Activated naive CD4-positive, alpha-beta T cell treated with anti-CD3 and anti-CD28 coated beads, Interleukin-2, amount 10 ng/mL, durations not matched to agents 7 days and 5 days (primary cell): ENCODE data around the gene STAG2.
"Not testable (repeated sequence)": the region's sequence is repeated elsewhere in the genome, so short reads cannot be mapped to it uniquely, and the experiment has no call there.

ENCODE experiments used
- CTCF ChIA-PET: fragments of 350-600 bp; sonication (Branson Sonifier 250); formaldehyde crosslinking; loops from one replicate; lab custom pipeline; 2021; ENCODE audit warnings: antibody characterized with exemption; lab: Charles Lee
- DNase-seq: peaks from one replicate; pipeline ENCODE4 v3.0.0-alpha.2; 2020
- H3K27ac Mint-ChIP-seq: one replicate; pipeline ENCODE4 v1.8.0; 2021; ENCODE audit warnings: mild to moderate bottlenecking, moderate library complexity, mixed read lengths
- H3K27me3 Mint-ChIP-seq: one replicate; pipeline ENCODE4 v1.8.0; 2021; ENCODE audit warnings: mild to moderate bottlenecking, mixed read lengths
- H3K36me3 Mint-ChIP-seq: one replicate; pipeline ENCODE4 v1.8.0; 2021; ENCODE audit warnings: mixed read lengths
- H3K4me1 Mint-ChIP-seq: one replicate; pipeline ENCODE4 v1.8.0; 2021; ENCODE audit warnings: mixed read lengths
- H3K4me3 Mint-ChIP-seq: one replicate; pipeline ENCODE4 v1.8.0; 2021; ENCODE audit warnings: mild to moderate bottlenecking, moderate library complexity, mixed read lengths
- H3K9me3 Mint-ChIP-seq: one replicate; pipeline ENCODE4 v1.8.0; 2021; ENCODE audit warnings: mixed read lengths

STAG2 gene

DNA sequence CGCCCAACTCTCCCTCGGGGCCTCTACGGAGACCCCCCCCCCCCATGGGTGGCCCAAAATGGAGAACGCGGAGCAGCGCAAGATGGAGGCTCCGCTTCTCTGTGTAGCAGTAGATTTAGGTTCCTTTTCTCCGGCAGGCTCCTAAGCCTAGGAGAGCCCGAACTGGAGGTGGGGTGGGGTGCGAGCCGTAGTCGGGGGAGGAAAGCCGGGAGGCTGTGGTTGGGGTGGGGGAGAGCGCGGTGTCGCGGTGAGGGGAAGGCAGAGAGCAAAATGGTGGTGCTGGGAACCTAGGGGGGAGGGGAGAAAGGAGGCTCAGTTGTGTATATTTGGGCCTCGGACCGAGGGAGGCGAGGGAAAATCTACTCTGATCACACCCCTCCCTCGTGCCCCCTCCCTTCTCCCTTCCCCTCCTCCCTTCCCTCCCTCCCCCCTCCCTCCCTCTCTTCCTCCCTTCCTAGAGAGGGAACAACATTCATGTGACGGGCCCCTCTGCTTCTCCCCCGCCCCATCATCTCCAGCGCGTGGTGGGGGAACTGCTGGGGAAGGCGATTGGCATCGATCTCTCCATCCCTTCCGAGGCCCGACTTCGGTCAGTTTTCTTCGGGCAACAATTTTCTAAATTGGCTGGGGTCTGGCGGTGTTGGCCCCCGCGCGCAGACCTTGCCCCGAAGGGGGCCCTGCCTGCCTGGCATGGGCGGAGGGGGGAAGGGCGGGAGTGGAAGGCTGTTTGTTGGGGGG, at the start of gene STAG2:
Gene STAG2 (plus strand): TSS at position 439 of the 738 bp plus-strand sequence. CDS start 60,922 bp downstream, outside the sequence.
- CTCF ChIA-PET, result interaction anchor here (1.7 kb wide), 1 partner anchor 57 kb away, joined by 7 read pairs; no protein-coding TSS in a partner anchor
- Mint-ChIP-seq H3K27me3 (peaks cover 11% of the 10 kb centered on the region), H3K27ac (peak within 1 kb of the TSS; percentile 100), H3K4me1 (peaks cover 31% of the 10 kb centered on the region), H3K36me3 (peaks cover 16% of the 10 kb centered on the region), H3K4me3 (peak within 1 kb of the TSS; percentile 97), H3K9me3 (no peaks in the 10 kb centered on the region)
- DNase-seq, result peak; percentile 66

GRCh38 chrX:123917069-123917468, 44.4 kb upstream of the STAG2 start:
- CTCF ChIA-PET, result no interaction called here
- Mint-ChIP-seq H3K27me3 (no peaks in the 10 kb centered on the region), H3K4me1 (no peaks in the 10 kb centered on the region), H3K36me3 (no peaks in the 10 kb centered on the region), H3K4me3 (no peak overlapping the region), H3K27ac (no peak overlapping the region), H3K9me3 (no peaks in the 10 kb centered on the region)
- DNase-seq, result no peak

- Mint-ChIP-seq H3K36me3 (no peaks in the 10 kb centered on the region), H3K4me1 (no peaks in the 10 kb centered on the region), H3K27me3 (no peaks in the 10 kb centered on the region), H3K9me3 (no peaks in the 10 kb centered on the region), H3K4me3 (no peak overlapping the region), H3K27ac (no peak overlapping the region)
- CTCF ChIA-PET, result no interaction called here
- DNase-seq, result no peak
Measured at GRCh38 chrX:123918106-123918721, 43.3 kb upstream of the STAG2 start.

- Mint-ChIP-seq H3K4me3 (no peak overlapping the region), H3K4me1 (no peaks in the 10 kb centered on the region), H3K9me3 (no peaks in the 10 kb centered on the region), H3K27ac (no peak overlapping the region), H3K36me3 (no peaks in the 10 kb centered on the region), H3K27me3 (no peaks in the 10 kb centered on the region)
- CTCF ChIA-PET, result interaction anchor here (0.7 kb wide), 1 partner anchor 515 kb away, joined by 3 read pairs; no protein-coding TSS in a partner anchor
- no peak for DNase-seq
Measured at GRCh38 chrX:123920105-123920785, 41.3 kb upstream of the STAG2 start.

DNA sequence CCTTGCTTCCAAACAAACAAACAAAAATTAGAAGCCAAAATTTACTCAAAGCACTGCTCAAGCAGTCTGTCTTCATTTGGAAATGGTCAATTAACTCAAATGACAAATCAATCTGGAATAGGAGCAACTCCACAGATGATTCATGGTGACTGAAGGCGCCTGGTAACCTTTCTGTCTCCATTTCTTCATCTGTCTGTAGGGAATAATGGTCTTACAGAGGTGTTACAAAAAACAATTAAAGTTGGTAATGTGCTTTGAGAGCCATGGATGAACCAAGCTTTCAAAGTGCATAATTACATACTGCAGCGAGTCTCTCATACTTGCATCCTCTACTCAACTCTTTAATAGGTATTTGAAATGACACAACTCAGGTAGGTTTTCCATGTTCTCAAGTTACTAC, 38.3 kb upstream of the STAG2 start:
- CTCF ChIA-PET, result no interaction called here
- H3K36me3 Mint-ChIP-seq, result no peaks in the 10 kb centered on the region
- H3K9me3 Mint-ChIP-seq, result no peaks in the 10 kb centered on the region
- no peak overlapping the region for H3K27ac Mint-ChIP-seq
- no peak overlapping the region for H3K4me3 Mint-ChIP-seq
- DNase-seq, result no peak
- no peaks in the 10 kb centered on the region for H3K27me3 Mint-ChIP-seq
- no peaks in the 10 kb centered on the region for H3K4me1 Mint-ChIP-seq

DNA sequence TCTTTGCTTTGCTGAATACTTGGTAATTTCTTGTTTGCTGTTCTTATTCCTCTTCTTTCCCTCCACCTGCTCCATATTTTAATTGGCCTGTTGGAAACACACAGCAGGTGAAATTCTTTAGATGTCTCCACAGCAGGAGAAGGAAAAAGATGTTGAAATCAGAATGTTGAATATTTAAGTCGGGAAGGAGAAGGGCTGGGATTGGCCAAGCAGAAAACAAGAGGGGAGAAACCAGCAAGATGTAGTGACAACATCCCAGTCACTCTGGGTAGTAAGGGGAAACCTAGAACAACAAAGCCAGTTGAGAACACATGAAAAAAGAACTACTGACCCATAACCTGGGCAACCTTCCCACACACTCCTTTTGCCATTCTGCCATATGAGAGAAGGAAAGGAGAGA, 37.3 kb upstream of the STAG2 start:
- Mint-ChIP-seq H3K36me3 (no peaks in the 10 kb centered on the region), H3K27me3 (no peaks in the 10 kb centered on the region), H3K27ac (no peak overlapping the region), H3K9me3 (no peaks in the 10 kb centered on the region), H3K4me3 (no peak overlapping the region), H3K4me1 (no peaks in the 10 kb centered on the region)
- CTCF ChIA-PET, result interaction anchor here (0.7 kb wide), 1 partner anchor 1430 kb away, joined by 3 read pairs; no protein-coding TSS in a partner anchor
- no peak for DNase-seq

DNA sequence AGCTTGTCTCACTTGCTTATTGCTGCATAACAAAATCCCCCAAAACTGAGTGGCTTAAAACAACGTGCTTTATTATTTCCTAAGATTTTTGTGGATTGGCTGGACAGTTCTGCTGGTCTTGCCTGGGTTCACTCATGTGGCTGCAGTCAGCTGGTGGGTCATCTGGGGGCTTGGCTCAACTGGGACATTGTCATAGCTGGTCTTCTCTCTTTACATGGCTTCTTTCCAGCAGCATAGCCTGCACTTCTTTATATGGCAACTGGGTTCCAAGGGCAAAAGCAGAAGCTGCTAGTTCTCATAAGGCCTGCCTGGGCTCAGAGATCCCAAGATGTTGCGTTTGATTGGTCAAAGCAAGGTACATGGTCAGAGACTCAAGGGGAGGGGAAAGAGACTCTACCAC, 33.7 kb upstream of the STAG2 start:
- Mint-ChIP-seq H3K9me3 (no peaks in the 10 kb centered on the region), H3K27ac (no peak overlapping the region), H3K4me3 (no peak overlapping the region), H3K36me3 (no peaks in the 10 kb centered on the region), H3K4me1 (no peaks in the 10 kb centered on the region), H3K27me3 (no peaks in the 10 kb centered on the region)
- CTCF ChIA-PET, result interaction anchor here (1.1 kb wide), 1 partner anchor 95 kb away, joined by 3 read pairs; no protein-coding TSS in a partner anchor
- DNase-seq, result no peak

DNA sequence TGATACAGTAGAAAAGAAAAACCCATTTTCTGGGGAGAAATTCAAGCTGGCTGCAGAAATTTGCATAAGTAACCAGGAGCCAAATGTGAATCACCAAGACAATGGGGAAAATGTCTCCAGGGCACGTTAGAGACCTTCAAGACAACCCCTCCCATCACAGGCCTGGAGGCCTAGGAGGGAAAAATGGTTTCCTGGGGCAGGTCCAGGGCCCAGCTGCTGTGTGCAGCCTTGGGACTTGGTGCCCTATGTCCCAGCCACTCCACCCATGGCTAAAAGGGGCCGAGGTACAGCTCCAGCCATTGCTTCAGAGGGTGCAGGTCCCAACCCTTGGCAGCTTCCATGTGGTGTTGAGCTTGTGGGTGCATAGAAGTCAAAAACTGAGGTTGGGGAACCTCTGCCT, 29.5 kb upstream of the STAG2 start:
- H3K36me3 Mint-ChIP-seq, H3K4me3 Mint-ChIP-seq, CTCF ChIA-PET, H3K9me3 Mint-ChIP-seq, DNase-seq, H3K27me3 Mint-ChIP-seq, H3K4me1 Mint-ChIP-seq, H3K27ac Mint-ChIP-seq: not testable (repeated sequence)

- Mint-ChIP-seq H3K27ac (no peak overlapping the region), H3K27me3 (no peaks in the 10 kb centered on the region), H3K9me3 (no peaks in the 10 kb centered on the region), H3K4me3 (no peak overlapping the region), H3K4me1 (no peaks in the 10 kb centered on the region), H3K36me3 (no peaks in the 10 kb centered on the region)
- CTCF ChIA-PET, result no interaction called here
- DNase-seq, result no peak
Measured at GRCh38 chrX:123943074-123943473, 18.4 kb upstream of the STAG2 start.

- Mint-ChIP-seq H3K4me1 (no peaks in the 10 kb centered on the region), H3K27me3 (no peaks in the 10 kb centered on the region), H3K4me3 (no peak overlapping the region), H3K9me3 (no peaks in the 10 kb centered on the region), H3K27ac (no peak overlapping the region), H3K36me3 (no peaks in the 10 kb centered on the region)
- CTCF ChIA-PET, result no interaction called here
- no peak for DNase-seq
Measured at GRCh38 chrX:123943488-123943887, 18.0 kb upstream of the STAG2 start.

GRCh38 chrX:123949846-123950245, 11.7 kb upstream of the STAG2 start:
- Mint-ChIP-seq H3K27me3 (no peaks in the 10 kb centered on the region), H3K36me3 (no peaks in the 10 kb centered on the region), H3K9me3 (no peaks in the 10 kb centered on the region), H3K4me3 (no peak overlapping the region), H3K4me1 (no peaks in the 10 kb centered on the region), H3K27ac (no peak overlapping the region)
- DNase-seq, result no peak
- CTCF ChIA-PET, result no interaction called here

DNA sequence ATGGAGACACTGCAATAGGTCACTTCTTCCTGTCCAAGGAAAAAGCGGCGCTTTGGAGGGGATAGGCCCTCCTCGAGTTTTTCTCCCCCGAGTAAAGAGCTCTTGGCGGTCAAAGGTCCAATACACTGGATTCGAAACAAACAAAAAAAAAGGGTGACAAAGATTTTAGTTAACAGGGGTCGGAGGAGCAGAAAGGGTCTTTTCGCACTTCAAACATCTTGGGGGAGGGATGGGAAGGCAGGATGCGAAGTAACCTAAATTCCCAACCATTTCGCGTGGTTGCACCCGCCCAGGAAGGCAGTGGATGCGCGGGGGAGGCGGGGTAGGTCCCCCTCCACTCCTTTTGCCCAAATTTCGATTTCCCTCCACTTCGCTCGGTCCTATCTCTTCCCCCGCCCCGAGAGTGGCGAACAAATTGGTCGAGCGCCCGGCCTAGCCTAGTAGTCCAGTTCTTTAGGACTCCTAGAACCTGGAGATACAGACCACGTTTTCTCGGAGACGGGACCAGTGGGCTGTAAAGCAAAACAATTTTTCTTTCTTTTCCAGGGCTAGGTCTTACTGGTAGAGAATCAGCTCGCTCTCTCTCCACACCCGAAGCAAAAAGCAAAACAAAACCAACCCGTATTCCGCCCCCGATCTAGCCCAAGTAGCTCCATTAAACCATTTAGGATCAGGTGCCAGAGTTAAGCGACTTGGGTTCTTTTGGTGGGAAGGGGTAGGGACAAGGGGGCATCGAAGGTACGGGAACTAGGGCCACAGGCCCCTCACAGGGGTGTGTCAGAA, 2.0 kb upstream of the STAG2 start:
- Mint-ChIP-seq H3K27me3 (peaks cover 11% of the 10 kb centered on the region), H3K9me3 (no peaks in the 10 kb centered on the region), H3K4me3 (peak overlapping the region; percentile 97), H3K36me3 (peaks cover 14% of the 10 kb centered on the region), H3K27ac (peak overlapping the region; percentile 100), H3K4me1 (peaks cover 18% of the 10 kb centered on the region)
- DNase-seq, result peak; percentile 48
- CTCF ChIA-PET, result interaction anchor here (1.1 to 1.7 kb wide), 2 partner anchors 59 to 126 kb away, joined by 7 read pairs; no protein-coding TSS in a partner anchor

- H3K27ac Mint-ChIP-seq, result peak overlapping the region; percentile 100
- CTCF ChIA-PET, result interaction anchor here (1.7 kb wide), 1 partner anchor 57 kb away, joined by 7 read pairs; no protein-coding TSS in a partner anchor
- peaks cover 29% of the 10 kb centered on the region for H3K4me1 Mint-ChIP-seq
- H3K4me3 Mint-ChIP-seq, result peak overlapping the region; percentile 97
- peaks cover 11% of the 10 kb centered on the region for H3K27me3 Mint-ChIP-seq
- H3K9me3 Mint-ChIP-seq, result no peaks in the 10 kb centered on the region
- H3K36me3 Mint-ChIP-seq, result peaks cover 14% of the 10 kb centered on the region
- no peak for DNase-seq
Measured at GRCh38 chrX:123960956-123961267, 594 bp upstream of the STAG2 start.

GRCh38 chrX:123962006-123962467, 531 bp downstream of the STAG2 start:
- DNase-seq, result no peak
- no peaks in the 10 kb centered on the region for H3K9me3 Mint-ChIP-seq

More at GRCh38 chrX:123962006-123962467, 531 bp downstream of the STAG2 start:
- Mint-ChIP-seq H3K4me3 (peak overlapping the region; percentile 97), H3K27me3 (peaks cover 11% of the 10 kb centered on the region), H3K36me3 (peaks cover 19% of the 10 kb centered on the region), H3K4me1 (peaks cover 35% of the 10 kb centered on the region), H3K27ac (peak overlapping the region; percentile 100)
- CTCF ChIA-PET, result no interaction called here
